ENCODE results near the gene FBN2.

The FBN2 gene

GRCh38 chr5:128551476-128551875 is 13.4 kb upstream of the FBN2 start:
- Histone ChIP-seq H3K9ac (ENCODE audit: low read depth, low read length) (no peak overlapping the region), H3K4me3 (ENCODE audit: low read depth, low read length) (no peak overlapping the region), H3K36me3 (ENCODE audit: control insufficient read depth, insufficient read depth, low read length) (no peaks in the 10 kb centered on the region), H3K9me3 (ENCODE audit: control insufficient read depth, insufficient read depth, low read length) (no peaks in the 10 kb centered on the region), H3K27me3 (ENCODE audit: control insufficient read depth, insufficient read depth, low read length) (no peaks in the 10 kb centered on the region), H3K4me1 (ENCODE audit: control insufficient read depth, insufficient read depth, low read length) (no peaks in the 10 kb centered on the region)

- no peaks in the 10 kb centered on the region for H3K36me3 ChIP-seq (ENCODE audit: control insufficient read depth, insufficient read depth, low read length)
- H3K4me1 ChIP-seq (ENCODE audit: control insufficient read depth, insufficient read depth, low read length), result no peaks in the 10 kb centered on the region
- no peaks in the 10 kb centered on the region for H3K27me3 ChIP-seq (ENCODE audit: control insufficient read depth, insufficient read depth, low read length)
- no peak overlapping the region for H3K9ac ChIP-seq (ENCODE audit: low read depth, low read length)
- no peaks in the 10 kb centered on the region for H3K9me3 ChIP-seq (ENCODE audit: control insufficient read depth, insufficient read depth, low read length)
- no peak overlapping the region for H3K4me3 ChIP-seq (ENCODE audit: low read depth, low read length)
Measured at GRCh38 chr5:128549496-128549895, 11.5 kb upstream of the FBN2 start.

GRCh38 chr5:128546658-128547281 is 8.7 kb upstream of the FBN2 start:
- Histone ChIP-seq H3K36me3 (ENCODE audit: control insufficient read depth, insufficient read depth, low read length) (no peaks in the 10 kb centered on the region), H3K4me3 (ENCODE audit: low read depth, low read length) (no peak overlapping the region), H3K9ac (ENCODE audit: low read depth, low read length) (no peak overlapping the region), H3K4me1 (ENCODE audit: control insufficient read depth, insufficient read depth, low read length) (no peaks in the 10 kb centered on the region), H3K27me3 (ENCODE audit: control insufficient read depth, insufficient read depth, low read length) (peaks cover 5% of the 10 kb centered on the region), H3K9me3 (ENCODE audit: control insufficient read depth, insufficient read depth, low read length) (no peaks in the 10 kb centered on the region)

GRCh38 chr5:128541385-128541784 is 3.3 kb upstream of the FBN2 start:
- Histone ChIP-seq H3K4me1 (ENCODE audit: control insufficient read depth, insufficient read depth, low read length) (peaks cover 2% of the 10 kb centered on the region), H3K36me3 (ENCODE audit: control insufficient read depth, insufficient read depth, low read length) (no peaks in the 10 kb centered on the region), H3K9ac (ENCODE audit: low read depth, low read length) (no peak overlapping the region), H3K9me3 (ENCODE audit: control insufficient read depth, insufficient read depth, low read length) (no peaks in the 10 kb centered on the region), H3K4me3 (ENCODE audit: low read depth, low read length) (no peak overlapping the region), H3K27me3 (ENCODE audit: control insufficient read depth, insufficient read depth, low read length) (peaks cover 36% of the 10 kb centered on the region)

- peaks cover 2% of the 10 kb centered on the region for H3K4me1 ChIP-seq (ENCODE audit: control insufficient read depth, insufficient read depth, low read length)
- H3K4me3 ChIP-seq (ENCODE audit: low read depth, low read length), result peak overlapping the region; percentile 60
- H3K36me3 ChIP-seq (ENCODE audit: control insufficient read depth, insufficient read depth, low read length), result no peaks in the 10 kb centered on the region
- H3K9ac ChIP-seq (ENCODE audit: low read depth, low read length), result no peak overlapping the region
- no peaks in the 10 kb centered on the region for H3K9me3 ChIP-seq (ENCODE audit: control insufficient read depth, insufficient read depth, low read length)
- peaks cover 59% of the 10 kb centered on the region for H3K27me3 ChIP-seq (ENCODE audit: control insufficient read depth, insufficient read depth, low read length)
Measured at GRCh38 chr5:128539038-128539429, 989 bp upstream of the FBN2 start.

- H3K4me3 ChIP-seq (ENCODE audit: low read depth, low read length), result peak overlapping the region; percentile 60
- no peak overlapping the region for H3K9ac ChIP-seq (ENCODE audit: low read depth, low read length)
Measured at GRCh38 chr5:128538250-128539037, 399 bp upstream of the FBN2 start.

GRCh38 chr5:128537221-128537999 is 635 bp downstream of the FBN2 start:
- Histone ChIP-seq H3K9me3 (ENCODE audit: control insufficient read depth, insufficient read depth, low read length) (no peaks in the 10 kb centered on the region), H3K9ac (ENCODE audit: low read depth, low read length) (no peak overlapping the region), H3K4me3 (ENCODE audit: low read depth, low read length) (peak overlapping the region; percentile 52), H3K36me3 (ENCODE audit: control insufficient read depth, insufficient read depth, low read length) (no peaks in the 10 kb centered on the region), H3K27me3 (ENCODE audit: control insufficient read depth, insufficient read depth, low read length) (peaks cover 58% of the 10 kb centered on the region), H3K4me1 (ENCODE audit: control insufficient read depth, insufficient read depth, low read length) (peaks cover 2% of the 10 kb centered on the region)

More at GRCh38 chr5:128538250-128539037, 399 bp upstream of the FBN2 start:
- Histone ChIP-seq H3K36me3 (ENCODE audit: control insufficient read depth, insufficient read depth, low read length) (no peaks in the 10 kb centered on the region), H3K4me1 (ENCODE audit: control insufficient read depth, insufficient read depth, low read length) (peaks cover 2% of the 10 kb centered on the region), H3K9me3 (ENCODE audit: control insufficient read depth, insufficient read depth, low read length) (no peaks in the 10 kb centered on the region), H3K27me3 (ENCODE audit: control insufficient read depth, insufficient read depth, low read length) (peaks cover 61% of the 10 kb centered on the region)

- peaks cover 2% of the 10 kb centered on the region for H3K4me1 ChIP-seq (ENCODE audit: control insufficient read depth, insufficient read depth, low read length)
- H3K4me3 ChIP-seq (ENCODE audit: low read depth, low read length), result peak overlapping the region; percentile 52
- peaks cover 58% of the 10 kb centered on the region for H3K27me3 ChIP-seq (ENCODE audit: control insufficient read depth, insufficient read depth, low read length)
- H3K9me3 ChIP-seq (ENCODE audit: control insufficient read depth, insufficient read depth, low read length), result no peaks in the 10 kb centered on the region
- no peak overlapping the region for H3K9ac ChIP-seq (ENCODE audit: low read depth, low read length)
- no peaks in the 10 kb centered on the region for H3K36me3 ChIP-seq (ENCODE audit: control insufficient read depth, insufficient read depth, low read length)
Measured at GRCh38 chr5:128536254-128537220, 1.5 kb downstream of the FBN2 start.

GRCh38 chr5:128535251-128535650 is 2.8 kb downstream of the FBN2 start:
- Histone ChIP-seq H3K36me3 (ENCODE audit: control insufficient read depth, insufficient read depth, low read length) (no peaks in the 10 kb centered on the region), H3K9ac (ENCODE audit: low read depth, low read length) (no peak overlapping the region), H3K27me3 (ENCODE audit: control insufficient read depth, insufficient read depth, low read length) (peaks cover 46% of the 10 kb centered on the region), H3K4me3 (ENCODE audit: low read depth, low read length) (no peak overlapping the region), H3K9me3 (ENCODE audit: control insufficient read depth, insufficient read depth, low read length) (no peaks in the 10 kb centered on the region), H3K4me1 (ENCODE audit: control insufficient read depth, insufficient read depth, low read length) (peaks cover 2% of the 10 kb centered on the region)

GRCh38 chr5:128534726-128535125 is 3.3 kb downstream of the FBN2 start:
- Histone ChIP-seq H3K27me3 (ENCODE audit: control insufficient read depth, insufficient read depth, low read length) (peaks cover 43% of the 10 kb centered on the region), H3K4me1 (ENCODE audit: control insufficient read depth, insufficient read depth, low read length) (peaks cover 2% of the 10 kb centered on the region), H3K4me3 (ENCODE audit: low read depth, low read length) (no peak overlapping the region), H3K9me3 (ENCODE audit: control insufficient read depth, insufficient read depth, low read length) (no peaks in the 10 kb centered on the region), H3K9ac (ENCODE audit: low read depth, low read length) (no peak overlapping the region), H3K36me3 (ENCODE audit: control insufficient read depth, insufficient read depth, low read length) (no peaks in the 10 kb centered on the region)

GRCh38 chr5:128532776-128533175 is 5.3 kb downstream of the FBN2 start:
- Histone ChIP-seq H3K4me1 (ENCODE audit: control insufficient read depth, insufficient read depth, low read length) (peaks cover 2% of the 10 kb centered on the region), H3K4me3 (ENCODE audit: low read depth, low read length) (no peak overlapping the region), H3K9me3 (ENCODE audit: control insufficient read depth, insufficient read depth, low read length) (no peaks in the 10 kb centered on the region), H3K27me3 (ENCODE audit: control insufficient read depth, insufficient read depth, low read length) (peaks cover 39% of the 10 kb centered on the region), H3K36me3 (ENCODE audit: control insufficient read depth, insufficient read depth, low read length) (no peaks in the 10 kb centered on the region), H3K9ac (ENCODE audit: low read depth, low read length) (no peak overlapping the region)

All from iPS-15b (cell line).